Stimulated activated CD4-positive, alpha-beta T cell treated with anti-CD3 and anti-CD28 coated beads, Interleukin-15, amount 100 ng/mL, for 48 hours (primary cell): ENCODE measurements around the gene LTB4R.
"Not testable (repeated sequence)": the region's sequence is repeated elsewhere in the genome, so short reads cannot be mapped to it uniquely, and the experiment has no call there.

Experiments used
- DNase-seq, 2 donors: peaks; one replicate each; pipeline ENCODE4 v3.0.0-alpha.2; 2020; ENCODE audit warnings: low read depth in 2 of 2

Gene LTB4R

DNA sequence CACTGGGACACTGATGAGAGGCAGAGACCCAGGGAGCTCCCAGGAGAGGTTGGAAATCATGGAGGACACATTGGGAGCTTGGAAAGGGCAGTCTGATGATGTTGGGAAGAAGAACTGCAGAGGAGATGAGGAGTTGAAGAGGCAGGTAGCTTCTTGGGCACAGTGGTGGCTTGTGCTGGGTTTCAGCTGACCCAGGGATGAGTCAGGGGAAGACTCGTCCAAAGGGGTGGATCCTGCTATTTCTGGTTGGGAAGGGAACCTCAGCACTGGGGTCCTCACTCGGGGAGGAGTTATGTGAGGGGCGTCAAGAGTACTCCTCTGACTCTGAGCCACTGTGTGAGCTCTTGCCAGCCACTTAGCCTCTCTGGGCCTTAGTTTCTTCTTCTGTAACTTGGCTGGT lies 12.0 kb downstream of the LTB4R start:
- DNase-seq = no peak

DNA sequence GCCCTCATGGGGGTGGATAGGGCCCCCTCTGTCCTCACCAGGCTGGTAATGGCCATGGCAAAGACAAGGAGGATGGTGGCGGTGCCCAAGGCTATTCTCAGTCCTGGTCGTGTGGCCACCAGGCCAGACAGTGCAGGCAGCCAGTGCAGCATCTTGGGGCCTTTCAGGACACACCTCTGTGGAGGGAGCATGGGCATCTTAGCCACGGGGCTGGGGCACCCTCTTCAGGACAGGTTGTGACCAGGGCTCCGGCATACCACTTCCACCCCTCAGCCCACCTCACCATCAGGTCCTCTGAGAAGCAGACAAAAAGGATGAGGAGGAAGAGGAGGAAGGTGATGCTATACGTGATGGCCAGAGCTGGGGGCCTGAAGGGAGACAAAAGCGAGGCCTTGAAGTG lies 12.7 kb downstream of the LTB4R start:
- no peak for DNase-seq

DNA sequence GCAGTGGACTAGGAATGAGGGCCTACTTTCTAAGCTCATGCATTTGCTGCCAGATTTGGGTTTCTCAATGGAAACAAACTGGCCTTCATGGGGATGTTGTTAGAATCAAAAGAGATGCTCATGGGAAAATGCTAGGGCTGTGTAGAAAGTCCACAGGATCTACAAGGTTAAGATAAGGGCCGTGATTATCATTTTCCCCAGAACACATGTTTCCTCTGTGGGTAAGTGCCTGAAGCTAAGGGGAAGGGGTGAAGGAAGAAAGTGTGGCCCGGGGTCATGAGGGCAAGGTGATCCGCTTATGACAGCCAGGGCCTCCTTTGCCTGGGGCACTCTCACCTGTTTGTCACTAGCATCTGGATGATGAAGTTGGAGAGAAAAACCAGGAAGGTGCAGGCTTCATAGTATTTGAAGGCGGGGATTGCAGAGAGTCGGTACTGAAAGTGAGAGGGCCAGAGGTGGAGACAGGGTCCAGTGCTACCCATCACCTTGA lies 13.8 kb downstream of the LTB4R start:
- no peak for DNase-seq

DNA sequence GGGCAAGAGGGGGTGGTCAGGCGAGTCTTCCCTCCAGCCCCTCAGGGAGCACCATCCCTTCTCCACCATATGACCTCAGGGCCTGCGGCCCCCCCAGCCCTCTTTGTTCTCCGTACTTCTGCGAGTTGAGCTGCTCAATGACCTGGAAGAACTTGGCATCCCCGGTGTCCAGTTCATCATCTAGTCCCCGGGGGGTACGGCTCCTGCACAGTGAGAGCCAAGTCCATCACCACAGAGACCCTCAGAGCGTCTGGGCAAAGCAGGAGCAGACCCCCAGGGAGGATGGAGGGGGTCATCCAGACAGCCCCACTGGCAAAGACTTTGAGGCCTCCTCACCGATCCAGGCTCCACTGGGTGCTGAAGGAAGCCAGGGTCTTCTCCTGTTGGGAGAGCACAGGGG lies 14.7 kb downstream of the LTB4R start:
- no peak for DNase-seq

DNA sequence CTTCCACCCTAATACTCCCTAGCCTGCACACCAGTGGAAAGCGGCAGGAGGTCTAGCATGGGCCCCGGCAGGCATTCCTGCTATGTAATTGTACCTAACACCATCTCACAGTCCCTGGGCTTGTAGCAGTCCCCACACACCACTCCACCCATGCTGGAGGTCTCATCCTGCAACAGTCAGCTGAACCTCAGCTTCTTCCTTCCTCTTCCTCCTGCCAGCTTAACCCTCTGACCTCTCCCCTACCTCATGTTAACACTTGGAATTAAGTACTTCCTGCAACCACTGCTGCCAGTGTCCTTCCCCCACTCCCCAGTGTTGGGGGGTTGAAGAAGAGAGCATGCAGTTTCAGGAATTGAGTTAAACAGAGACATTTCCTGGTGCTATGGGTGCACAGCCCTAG lies 16.0 kb downstream of the LTB4R start:
- no peak for DNase-seq

DNA sequence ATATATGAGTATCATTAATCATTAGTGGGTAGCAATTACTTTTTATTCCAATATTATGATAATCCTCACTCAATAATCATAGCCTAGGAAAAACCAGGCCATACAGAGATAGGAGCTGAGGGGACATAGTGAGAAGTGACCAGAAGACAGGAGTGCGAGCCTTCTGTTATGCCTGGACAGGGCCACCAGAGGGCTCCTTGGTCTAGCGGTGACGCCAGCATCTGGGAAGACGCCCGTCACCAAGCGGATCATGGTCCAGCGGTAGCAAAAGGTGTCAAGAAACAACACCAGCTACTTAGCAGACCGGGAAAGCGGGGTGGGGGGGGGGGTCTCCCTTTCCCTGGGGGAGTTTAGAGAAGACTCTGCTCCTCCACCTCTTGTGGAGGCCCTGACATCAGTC lies 16.6 kb downstream of the LTB4R start:
- DNase-seq = not testable (repeated sequence)

DNA sequence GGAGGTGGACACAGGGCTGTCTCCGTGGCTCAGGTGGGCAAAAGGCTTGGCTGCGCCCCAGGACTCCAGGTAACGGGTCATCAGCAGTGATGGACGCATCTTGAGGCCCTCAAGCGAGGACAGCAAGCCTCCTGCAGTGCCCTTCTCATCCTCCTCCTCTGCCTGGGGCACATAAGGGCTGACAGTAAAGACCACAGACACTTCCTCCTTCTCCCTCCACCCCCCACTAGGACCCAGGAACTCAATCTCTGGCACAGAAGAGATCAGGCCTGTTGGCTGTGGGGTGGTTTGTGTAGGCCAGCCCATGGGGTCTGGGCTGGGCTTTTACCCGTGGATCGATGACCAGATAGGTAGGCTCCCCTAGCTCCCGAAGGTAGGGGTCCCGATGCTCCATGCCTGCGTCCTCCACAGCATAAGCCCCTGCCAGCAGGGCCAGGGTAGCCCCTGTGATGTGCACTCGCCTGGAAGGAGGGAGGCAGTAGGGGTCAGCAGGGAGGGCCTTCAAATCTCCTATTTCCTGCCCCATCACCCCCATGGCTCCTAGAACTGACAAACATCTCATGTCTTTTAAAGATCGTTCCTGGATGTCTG lies 17.9 kb downstream of the LTB4R start:
- DNase-seq = no peak

DNA sequence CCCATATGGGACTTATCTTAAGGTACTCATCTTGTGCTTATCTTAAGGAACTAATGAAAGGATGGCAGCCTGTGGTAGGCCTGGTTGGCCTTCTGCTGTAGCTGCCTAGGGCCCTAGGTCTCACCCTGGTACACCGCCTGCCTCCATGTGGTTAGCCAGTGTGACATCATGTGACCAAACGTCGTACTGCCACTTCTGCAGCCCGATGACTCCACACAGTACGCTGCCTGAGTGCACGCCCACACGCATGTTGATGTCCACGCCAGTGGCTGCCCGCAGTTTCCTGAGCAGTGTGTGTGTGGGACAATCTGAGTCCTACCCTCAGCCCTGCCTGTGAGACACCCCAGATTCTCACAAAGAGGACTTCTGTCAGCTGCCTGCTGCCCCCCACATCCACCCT lies 18.4 kb downstream of the LTB4R start:
- DNase-seq = peak in 1 of 2 donors; percentile 38

DNA sequence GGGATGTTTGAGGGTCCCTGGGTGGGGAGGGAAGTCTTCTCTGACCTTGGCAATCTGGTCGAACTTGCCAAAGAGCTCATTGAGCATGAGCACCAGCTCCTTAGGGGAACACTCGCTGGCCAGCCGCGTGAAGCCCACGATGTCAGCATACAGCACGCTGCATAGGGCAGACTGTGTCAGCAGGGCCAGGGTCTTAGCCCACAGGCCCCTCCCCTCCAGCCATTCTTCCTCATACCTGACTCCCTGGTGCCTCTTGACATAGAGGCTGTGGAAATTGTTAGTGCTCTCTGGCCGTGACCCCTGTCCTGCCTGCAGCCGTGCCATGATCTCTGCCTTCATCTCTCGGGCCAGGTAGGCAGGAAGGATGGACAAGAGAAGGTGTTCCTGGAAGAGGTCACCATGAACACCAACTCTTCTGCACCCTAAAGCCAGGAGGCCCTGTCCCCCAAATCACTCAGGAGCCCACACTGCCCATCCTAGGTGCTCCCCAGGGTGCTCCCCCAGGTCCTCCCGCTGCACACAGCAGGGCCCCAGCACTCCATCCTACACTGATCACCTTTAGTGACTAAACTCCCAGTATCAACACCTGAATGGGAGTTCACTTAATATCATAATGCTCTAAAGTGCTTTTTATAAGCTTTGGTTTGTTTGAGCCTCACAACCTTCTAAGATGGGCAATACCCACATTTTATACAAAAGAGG lies 19.8 kb downstream of the LTB4R start:
- DNase-seq = no peak

DNA sequence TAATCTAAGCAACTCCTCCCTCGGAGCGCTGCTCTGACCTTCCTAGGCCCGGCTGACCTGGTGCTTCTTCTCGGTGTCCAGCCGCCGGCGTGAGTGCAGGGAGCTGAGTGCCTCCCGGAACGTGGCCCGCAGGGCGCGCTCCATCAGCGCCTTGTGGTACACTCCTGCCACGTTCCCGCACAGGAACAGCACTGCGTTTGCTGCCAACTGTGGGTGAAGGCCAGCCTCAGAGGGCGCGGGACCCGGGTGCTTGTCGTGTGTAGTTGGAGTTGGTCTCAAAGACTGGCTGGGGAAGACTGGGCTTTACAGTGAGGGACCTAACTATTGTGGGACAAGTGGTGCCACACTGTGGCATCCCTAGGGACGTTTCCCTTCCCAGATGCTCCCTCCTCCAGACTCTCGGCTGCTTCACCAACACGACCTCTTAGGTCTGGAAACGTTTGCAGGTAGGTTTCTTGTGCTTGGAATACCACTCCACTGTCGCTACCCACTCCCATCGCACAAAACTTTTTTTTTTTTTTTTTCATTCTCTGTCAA lies 20.5 kb downstream of the LTB4R start:
- no peak for DNase-seq

DNA sequence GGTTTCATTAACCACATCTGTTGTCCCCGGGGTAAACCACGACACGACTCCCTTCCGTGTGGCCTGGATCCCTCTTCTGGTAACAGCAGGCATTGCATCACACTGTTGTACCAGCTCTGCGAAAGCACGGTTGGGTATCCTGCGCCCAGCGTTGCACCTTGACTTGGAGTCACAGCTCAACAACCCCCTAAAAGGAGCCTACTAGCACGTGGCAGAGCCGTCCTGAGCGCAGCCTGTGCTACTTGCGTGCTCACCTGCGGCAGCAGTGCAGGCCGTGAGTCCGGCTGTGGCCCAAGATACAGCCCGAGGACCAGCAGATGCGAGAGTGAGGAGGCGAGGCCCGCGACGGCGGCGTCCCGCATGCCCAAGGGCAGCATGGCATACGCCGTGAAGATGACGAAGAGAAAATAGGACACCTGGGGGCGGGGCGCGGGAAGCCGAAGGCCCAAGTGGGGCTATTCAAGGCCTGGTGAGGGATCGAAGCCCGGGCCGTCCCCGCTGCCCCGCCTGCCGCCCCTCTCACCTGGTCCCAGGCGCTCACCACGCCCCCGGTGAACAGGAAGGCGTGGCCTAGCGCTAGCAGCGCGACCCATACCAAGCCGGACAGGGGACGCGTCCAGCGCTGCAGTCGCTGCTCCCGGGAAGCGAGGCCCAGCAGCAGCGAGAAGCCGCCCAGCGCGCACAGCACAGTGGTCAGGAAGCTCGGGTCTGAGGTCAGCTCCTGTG lies 21.1 kb downstream of the LTB4R start:
- DNase-seq = peak; percentile 79 to 81

DNA sequence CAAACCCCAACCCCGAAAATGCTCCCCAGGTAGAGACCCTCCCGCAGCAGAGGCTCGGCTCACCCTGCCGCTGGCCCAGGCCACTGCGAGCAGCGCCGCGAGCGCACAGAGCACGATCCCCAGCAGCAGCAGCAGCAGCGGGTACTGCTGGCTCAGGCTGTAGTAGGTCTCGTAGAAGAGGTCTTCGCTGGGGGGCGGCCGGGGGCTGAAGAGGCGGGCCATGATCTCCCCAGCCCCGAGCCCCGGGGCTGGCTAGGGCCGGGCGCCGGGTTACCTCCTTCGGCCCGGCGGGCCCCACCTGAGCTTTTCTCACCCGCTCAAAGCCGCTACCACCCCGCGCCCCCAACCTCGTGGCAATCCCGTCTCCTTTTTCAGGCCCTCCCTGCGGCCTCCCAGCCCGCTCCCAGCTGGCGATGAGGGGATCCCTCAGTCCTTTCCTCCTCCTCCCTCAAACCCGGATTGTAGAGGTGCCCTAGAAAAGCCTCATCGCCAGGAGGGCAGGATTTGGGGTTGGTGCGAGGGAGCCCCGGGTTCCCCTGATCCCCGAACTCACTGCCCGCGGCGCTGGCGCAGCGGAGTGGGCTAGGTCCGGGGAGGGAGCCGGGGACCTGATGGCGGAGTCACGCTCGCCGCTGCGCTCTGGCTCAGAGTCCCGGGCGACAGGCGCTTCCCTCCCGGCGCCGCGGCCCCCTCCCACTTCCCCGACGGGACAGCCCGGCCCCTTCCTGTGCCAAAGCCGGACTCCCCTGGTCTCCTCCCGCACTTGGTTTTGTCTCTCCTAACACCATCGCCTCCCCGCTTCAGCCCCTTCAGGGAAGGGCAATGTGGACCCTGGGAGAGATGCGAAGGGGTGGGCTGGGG lies 23.4 kb downstream of the LTB4R start, which contains the start of gene ADCY4:
ADCY4 (minus strand) TSS at position 641 of the 861 bp plus-strand sequence; CDS start at position 222, 419 bp downstream.
- no peak for DNase-seq

DNA sequence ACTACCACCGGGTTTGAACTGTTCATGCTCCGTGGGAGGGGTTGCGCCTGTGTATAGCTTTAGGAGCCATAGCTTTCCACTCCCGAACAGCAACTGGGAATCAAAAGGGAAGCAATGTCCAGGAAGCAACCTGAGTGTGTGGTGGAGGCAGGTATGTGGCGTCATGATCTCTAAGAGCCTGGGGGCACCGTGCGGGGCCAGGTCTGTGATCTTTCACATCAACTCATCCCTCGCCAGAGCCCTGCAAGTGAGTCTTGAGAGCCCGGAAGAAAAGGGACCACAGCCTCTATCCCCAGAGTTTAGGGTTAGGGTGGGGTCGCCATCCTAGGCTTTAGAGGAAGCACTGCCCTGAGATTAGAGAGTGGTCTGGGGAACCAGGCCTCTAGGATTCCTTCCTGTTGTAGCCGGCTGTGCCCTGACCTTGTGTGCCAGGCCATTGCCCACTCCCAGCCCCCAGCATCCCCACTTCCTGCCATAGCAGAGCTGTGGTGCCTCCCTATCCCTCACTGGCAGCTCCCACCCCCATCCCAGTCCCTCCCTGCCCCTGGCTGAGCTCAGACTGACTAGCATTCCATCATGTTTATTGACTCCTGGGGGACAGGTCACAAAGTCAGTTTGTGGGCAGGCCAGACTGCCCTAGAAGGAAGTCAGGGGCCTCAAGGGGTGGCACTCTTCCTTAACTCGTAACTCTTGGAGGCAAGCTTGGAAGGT lies 24.3 kb downstream of the LTB4R start:
- no peak for DNase-seq

DNA sequence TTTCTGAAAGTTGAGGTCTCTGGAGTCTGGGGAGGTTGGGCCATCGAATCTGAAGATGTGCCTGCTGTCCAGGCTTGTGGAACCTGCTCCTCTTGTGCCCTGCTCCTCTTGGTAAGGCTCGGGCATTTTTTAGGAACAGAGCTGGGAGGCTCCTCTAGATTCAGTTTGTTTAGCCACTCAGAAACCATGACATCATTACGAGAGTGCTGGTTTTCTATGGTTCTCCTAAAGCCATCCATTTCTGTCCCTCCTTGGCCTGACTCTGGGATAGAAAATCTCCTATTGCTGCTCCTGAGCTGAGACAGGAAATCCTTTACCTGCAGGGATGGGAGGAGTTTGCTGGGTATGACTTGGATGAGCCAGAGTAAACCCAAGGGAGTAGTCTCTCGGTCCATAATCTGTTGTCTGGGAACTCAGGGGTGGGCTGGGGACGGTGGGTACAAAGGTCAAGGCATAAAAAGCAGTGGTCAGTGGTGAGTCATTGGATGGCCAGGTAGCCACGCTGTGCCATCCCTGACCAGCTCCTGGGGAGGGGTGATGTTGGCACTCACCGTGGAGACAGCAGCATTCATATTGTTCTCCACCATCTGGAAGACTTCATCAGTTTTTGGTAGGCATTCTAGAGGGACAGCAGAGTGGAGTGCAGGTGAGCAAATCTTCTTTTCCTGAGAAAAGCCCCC lies 26.0 kb downstream of the LTB4R start:
- no peak for DNase-seq

DNA sequence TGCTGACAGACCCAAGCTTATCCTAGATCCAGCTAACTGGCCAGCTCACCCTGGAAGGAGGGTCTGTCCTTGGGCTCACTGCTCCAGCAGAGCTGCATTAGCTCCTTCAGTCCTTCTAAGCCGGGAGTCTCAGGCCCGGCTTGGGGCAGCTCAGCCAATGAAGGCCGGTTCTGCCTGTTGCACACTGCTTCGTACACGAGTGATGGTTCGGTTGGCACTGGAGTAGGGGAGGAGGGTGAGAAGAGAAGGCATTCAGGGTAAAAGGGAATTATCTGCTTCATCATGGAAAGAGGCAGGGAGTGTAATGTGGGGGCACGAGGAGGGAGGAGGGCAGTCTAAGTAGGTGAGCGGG lies 26.5 kb downstream of the LTB4R start:
- DNase-seq = no peak

DNA sequence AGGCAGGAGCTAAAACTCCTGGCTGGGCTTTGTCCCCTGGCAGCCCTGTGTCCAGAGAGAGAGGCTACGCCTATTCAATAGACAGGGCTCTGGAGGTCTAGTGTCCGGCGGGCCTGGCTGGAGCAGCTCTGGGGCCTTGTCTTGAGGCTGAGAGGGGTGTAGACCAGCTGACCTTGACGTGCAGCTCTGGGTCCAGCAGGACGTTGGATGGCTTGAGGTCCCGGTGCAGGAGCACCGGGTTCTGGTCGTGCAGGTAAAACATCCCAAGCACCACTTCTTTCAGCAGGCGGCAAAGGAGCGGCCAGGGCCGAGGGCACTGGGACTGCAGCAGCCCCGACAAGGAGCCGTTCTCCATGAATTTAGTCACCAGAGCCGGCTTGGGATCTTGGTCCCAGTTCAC lies 27.5 kb downstream of the LTB4R start:
- DNase-seq = no peak

DNA sequence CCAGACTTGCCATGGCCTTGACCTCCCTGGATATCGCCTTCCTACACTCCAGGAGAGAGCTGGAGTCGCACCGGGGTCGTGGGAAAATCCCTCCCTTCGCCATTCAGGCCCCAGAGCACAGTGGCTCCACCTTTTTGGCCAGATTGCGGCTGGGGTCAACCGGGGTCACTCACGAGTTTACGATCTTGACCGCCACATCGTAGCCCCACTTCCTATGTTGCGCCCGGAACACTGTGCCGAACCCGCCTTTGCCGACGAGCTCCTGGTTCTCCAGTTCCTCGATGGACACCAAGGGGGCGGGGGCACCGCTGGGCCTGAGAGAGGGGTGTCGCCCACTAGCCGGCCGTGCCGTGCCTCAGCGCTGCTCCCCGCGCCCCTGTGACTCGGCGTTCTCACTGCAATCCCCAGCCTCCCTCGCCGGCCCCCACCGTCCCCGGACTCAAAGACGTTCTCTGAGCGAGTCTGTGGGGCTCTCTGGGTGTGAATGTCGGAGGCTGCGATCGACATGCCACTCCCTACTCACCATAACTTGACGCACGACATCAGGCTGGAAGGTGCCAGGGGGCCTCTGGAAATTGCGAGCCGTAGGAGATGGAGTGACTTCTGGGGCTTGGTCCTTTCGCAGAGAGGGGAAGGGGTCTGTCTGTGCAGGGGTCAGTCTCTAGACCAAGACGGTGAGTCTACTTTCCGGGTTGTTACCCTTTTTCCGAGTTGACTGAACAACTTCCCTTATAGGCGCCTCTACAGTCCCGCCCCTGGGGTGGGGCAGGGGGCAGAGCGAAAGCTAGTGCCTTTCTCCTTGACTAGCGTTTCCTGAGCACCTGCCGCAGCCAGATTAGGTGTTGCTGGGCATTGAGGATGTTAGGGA lies 28.2 kb downstream of the LTB4R start, which contains the start of gene RIPK3:
RIPK3 (minus strand) TSS at position 708 of the 868 bp plus-strand sequence; CDS start at position 543, 165 bp downstream.
- DNase-seq = peak in 1 of 2 donors; percentile 59

DNA sequence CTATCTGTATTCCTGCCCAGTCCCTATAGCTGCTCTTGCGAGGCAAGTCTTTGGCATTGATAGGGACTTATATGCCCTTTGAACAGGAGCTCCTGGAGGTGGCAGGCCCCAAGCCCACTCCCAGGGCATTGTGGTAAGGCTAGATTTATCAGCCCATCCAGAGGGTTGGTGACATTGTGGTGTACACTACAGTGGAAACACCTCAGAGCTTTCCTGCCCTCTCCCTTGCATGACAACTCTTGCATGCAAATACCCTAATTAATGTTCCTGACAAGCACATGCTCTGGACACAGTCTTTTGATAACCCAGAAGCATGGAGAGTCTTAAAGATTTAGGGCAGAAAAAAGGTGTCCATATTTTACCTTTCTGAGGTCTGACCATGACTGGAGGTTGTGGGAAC lies 29.3 kb downstream of the LTB4R start:
- DNase-seq = no peak

DNA sequence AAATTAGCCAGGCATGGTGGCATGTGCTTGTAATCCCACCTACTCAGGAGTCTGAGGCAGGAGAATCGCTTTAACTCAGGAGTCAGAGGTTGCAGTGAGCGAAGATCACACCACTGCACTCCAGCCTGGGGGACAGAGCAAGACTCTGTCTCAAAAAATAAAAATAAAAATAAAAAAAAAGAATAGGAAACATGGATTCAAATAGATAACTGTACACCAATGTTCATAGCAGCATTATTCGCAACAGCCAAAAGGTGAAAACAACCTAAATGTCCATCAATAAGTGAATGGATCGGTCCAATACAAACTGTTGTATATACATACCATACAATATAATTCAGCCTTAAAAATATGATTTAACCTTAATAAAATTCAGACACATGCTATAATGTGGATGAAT lies 31.6 kb downstream of the LTB4R start:
- no peak for DNase-seq
